ENCODE measurements around the gene EFR3B.
"Not testable (repeated sequence)": the region's sequence is repeated elsewhere in the genome, so short reads cannot be mapped to it uniquely, and the experiment has no call there.

The EFR3B gene, protein sequence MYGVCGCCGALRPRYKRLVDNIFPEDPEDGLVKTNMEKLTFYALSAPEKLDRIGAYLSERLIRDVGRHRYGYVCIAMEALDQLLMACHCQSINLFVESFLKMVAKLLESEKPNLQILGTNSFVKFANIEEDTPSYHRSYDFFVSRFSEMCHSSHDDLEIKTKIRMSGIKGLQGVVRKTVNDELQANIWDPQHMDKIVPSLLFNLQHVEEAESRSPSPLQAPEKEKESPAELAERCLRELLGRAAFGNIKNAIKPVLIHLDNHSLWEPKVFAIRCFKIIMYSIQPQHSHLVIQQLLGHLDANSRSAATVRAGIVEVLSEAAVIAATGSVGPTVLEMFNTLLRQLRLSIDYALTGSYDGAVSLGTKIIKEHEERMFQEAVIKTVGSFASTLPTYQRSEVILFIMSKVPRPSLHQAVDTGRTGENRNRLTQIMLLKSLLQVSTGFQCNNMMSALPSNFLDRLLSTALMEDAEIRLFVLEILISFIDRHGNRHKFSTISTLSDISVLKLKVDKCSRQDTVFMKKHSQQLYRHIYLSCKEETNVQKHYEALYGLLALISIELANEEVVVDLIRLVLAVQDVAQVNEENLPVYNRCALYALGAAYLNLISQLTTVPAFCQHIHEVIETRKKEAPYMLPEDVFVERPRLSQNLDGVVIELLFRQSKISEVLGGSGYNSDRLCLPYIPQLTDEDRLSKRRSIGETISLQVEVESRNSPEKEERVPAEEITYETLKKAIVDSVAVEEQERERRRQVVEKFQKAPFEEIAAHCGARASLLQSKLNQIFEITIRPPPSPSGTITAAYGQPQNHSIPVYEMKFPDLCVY

DNA sequence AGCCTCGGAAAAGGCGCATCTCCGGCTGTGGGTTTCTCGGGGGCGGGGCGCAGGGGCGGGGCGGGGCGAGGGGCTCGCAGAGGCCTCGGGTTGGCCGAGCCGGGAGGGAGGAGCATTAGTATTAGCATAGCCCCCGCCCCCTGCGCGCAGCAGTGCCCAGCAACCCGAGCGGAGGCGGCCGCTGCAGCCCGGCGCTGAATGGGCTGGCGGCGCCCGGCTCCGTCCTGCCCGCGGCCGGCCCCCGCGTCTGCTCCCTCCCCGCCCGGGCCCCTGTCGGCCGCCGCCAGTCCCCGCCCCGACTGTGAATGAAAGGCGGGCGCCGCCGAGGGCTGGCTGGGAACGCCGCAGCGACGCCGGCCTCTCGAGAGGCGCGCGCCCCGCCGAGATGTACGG is at the start of gene EFR3B:
Gene EFR3B, plus strand, starts transcription at position 149 of the 393 bp plus-strand sequence. Its CDS starts 237 bp downstream, at position 386.
- peak; percentile 97 to 99 (median 98) for DNase-seq

DNA sequence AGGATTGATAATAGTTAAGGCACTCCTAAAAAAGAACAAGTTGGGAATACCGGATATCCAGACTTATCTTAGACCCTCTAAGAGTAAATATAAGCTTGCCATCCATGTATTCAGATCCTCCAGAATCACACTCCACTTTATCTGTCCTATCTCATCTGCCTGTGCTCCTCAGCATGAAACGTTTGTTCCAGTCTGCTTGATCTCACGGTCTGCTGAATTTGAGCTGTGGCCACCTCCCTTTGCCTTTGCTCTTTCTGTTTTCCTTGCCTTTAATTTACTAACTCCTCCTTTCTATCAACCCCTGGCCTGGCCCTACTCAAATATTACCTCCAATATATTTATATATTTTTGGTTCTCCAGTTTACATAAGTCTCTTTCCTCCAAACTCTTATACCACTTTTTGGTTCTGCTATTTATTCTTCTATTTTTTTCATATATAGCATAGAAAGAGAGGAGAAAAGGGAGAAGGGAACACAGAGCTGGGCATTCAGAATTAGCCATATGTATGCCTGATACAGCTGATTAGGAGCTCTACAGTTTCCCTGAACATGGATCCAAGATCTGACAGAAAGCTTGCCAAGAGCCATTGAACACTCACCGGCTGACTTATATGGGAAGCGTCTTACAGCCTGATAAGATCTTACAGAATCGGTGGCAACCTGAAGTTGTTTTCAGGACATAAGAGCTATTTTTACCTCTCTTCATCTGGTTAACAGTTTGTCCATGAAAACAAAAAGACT is 48.3 kb upstream of the EFR3B start:
- DNase-seq: no peak

DNA sequence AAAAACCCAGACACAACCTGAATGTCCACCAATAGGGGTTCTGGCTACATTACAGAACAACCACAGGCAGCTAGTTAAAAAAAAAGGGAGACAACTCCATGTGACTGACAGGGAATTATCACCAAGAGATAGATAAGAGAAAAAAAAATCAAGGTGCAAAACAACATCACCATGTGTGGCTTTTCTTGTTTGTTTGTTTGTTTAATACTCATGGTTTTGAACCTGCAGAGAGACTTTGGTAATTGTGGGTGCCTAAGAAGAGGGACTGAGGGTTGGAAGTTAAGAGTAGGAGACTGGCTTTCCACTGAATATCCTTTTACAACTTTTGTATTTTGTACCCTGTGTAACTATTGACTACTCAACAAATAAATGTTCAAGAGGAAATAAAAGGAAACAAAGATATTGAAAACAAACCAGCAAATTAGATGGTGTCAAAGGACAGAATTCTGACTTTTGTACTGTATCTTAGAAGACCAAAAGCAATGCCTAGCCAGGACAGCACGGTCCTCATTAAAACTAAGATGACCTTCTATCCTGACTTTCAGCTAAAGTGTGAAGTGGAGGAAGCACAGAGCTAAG is 47.6 kb upstream of the EFR3B start:
- no peak for DNase-seq

DNA sequence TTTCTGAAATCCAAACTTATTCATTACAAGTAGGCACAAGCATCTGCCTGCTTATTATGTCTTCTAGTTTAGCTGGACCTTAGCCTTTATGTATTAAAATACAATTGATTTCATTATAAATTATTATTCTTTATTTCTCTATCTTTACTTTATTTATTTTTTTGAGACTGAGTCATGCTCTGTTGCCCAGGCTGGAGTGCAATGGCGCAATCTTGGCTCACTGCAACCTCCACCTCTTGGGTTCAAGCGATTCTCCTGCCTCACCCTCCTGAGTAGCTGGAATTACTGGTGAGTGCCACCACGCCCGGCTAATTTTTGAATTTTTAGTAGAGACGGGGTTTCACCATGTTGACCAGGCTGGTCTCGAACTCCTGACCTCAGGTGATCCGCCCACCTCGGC is 42.8 kb upstream of the EFR3B start:
- not testable (repeated sequence) for DNase-seq

DNA sequence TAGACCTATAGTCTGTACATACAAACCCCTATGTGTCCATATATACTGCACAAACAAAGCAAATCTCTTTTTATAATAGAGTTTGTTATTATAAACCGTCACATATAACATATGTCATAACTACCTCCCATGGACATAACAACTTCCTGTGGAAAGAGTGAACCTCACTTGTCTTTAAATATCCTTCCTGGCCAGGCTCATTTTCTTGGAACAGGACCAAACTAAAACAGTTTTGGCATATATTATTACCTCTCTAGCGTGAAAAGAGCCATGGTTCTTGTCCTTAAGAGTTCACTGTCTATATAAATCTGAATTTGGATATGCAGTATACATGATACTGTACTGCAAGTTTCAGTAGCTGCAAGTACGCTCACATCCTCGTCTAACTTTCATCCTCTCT is 41.8 kb upstream of the EFR3B start:
- no peak for DNase-seq

DNA sequence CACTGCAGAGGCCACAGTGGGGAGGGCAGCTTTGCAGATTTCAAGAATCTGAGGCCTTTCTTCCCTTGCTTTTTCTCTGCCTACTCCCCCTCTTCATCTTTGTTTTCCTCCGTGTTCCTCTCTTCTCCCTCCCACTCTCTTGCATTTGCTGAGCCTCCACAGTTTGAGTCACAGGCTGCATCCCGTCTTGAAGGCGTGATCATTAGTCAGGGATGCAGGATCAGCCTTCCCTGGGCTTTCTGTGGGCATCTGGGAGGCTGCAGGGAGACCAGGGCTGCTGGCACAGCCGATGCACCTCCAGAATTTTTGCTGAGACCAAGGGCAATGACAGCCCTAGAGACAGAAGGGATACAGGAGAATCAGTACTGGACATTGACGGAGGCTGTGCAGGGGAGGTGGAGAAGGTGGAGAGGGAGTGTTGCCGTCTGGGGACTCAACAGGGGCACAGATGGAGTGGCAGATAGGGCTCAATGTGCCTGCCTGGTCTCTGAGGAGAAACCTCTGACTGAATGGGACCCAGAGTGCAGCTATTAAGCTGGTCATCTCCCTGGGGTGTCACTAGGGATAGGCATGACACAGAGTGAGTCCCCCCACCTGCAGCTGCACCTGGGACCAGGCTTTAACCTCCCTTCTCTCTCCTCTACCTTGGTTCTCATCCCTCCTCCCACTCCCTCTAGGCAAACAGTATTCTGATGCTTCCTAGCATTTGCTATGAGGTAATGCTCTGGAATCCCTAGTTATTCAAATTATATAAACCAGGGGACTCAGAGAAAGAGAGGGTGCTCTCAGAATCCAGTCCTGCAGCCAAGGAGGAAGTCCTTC is 41.2 kb upstream of the EFR3B start:
- peak; percentile 8 to 42 (median 25) for DNase-seq

DNA sequence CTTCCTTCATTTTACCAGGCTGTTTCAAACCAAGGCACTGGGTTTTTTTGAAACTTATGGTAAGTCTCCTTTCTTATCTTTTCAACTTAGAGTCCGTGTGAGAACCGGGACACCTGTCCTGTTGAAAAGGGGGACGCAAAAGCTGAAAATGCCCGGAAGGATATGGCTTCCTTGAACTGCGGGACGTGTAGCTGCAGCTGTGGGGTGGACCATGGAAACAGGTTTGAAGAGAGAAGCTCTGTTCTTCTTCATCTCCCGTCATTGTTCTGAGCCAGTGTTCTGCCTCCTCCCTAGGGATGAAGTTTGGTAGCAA is 40.6 kb upstream of the EFR3B start:
- DNase-seq: no peak

DNA sequence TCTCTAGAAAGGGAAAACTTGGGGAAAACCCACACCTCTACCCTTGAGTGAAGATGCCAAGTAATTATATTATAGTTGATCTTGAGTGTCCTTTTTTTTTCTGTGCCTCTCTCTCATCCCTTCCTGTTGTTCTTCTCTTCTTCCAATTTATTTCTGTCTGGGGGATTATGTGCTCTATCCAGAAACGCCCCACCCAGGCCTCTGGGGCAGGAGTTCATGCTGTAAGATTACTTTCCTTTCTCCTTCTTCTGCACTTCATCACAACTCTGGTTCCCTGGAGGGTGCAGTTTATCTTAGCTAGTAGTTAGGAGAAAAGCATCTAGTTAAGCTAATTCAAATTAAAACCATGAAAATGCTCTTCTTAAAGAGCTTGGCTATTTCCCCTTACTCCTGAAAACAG is 39.8 kb upstream of the EFR3B start:
- DNase-seq: no peak

DNA sequence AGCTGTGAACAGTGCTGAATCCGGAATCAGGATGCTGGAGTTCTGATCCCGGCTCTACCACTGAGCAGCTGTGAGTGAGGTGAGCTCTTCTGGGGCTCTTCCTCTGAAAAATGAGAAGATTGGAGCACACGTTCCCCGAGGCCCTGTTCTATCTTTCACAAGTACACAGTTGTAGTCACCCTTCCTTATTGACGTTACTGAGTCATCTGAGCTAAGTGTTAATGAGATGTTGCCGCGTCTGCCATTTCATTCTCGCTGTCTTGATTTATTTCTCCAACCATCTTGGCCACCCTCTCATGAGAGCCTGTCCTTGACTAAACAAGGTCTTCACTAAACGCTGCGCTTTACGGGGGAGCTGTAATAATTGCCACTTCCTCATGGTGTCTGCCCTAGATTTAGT is 31.9 kb upstream of the EFR3B start:
- peak; percentile 24 to 52 (median 46) for DNase-seq

DNA sequence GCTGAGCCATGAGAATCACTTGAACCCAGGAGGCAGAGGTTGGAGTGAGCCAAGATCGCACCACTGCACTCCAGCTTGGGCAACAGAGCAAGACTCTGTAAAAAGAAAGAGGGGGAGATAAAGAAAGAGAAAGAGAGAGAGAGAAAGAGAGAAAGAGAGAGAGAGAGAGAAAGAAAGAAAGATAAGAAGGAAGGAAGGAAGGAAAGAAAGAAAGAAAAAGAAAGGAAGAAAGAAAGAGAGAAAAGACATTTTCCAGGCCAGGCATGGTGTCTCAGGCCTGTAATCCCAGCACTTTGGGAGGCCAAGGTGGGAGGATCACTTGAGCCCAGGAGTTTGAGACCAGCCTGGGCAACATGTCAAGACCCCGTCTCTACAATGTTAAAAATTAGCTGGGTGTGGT is 30.5 kb upstream of the EFR3B start:
- not testable (repeated sequence) for DNase-seq

DNA sequence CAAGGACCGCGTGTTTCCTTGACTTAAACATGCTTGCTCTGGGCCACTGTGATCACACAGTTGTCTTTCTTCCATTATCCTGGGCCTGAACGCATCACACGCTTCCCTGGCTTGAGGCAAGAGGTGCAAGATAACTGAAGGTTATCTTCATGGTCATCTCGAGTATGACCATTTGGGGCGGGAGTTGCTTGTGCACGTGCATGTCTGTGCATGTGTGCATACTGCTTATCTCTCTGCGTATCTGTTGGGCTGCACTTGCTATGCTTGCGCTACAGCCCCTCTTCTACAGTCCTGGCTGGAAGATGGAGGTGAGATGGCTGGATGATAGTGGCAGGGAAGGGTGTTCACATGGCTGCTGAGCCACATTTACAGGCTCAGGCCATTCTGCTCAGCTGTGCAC is 27.2 kb upstream of the EFR3B start:
- DNase-seq: no peak

DNA sequence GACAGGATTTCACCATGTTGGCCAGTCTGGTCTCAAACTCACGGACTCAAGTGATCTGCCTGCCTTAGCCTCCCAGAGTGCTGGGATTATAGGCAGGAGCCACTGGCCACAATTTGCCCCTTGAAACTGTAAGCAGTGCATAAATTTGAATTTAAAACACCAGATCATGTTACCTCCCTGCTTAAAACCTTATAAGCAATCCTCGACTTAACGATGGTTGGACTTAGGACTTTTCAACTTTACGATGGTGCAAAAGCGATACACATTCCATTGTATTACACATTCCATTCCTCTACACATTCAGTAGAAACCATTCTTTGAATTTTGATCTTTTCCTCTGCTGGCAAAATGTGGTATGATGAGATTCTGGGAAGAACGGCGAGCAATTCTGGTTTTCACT is 23.2 kb upstream of the EFR3B start:
- no peak for DNase-seq

DNA sequence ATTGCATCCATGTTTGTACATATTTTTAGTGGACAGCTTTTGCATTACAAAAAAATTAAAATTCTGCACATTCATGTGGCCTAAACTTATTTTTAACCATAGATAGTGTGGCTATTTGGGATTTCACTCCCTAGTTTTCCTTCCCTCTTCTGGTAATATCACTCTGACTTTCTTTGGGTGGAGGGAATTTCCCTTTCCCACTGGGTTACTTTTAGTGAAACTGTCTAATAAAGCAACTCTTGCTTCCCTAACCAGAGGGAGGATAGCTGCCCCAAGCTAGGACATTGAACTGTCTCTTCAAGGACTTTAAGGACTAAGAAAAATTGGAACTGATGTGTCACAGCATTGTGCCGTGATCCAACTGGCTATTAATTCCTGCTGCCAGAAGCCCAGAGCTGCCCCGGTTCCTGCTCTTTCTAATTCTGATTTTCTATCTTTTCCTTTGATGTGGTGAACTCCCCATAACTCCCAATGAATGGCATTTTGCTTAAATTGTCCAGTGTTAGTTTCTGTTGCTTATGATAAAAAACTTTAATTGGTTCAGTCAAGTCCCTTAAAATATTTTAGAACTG is 20.0 kb upstream of the EFR3B start:
- peak; percentile 59 to 63 (median 62) for DNase-seq

DNA sequence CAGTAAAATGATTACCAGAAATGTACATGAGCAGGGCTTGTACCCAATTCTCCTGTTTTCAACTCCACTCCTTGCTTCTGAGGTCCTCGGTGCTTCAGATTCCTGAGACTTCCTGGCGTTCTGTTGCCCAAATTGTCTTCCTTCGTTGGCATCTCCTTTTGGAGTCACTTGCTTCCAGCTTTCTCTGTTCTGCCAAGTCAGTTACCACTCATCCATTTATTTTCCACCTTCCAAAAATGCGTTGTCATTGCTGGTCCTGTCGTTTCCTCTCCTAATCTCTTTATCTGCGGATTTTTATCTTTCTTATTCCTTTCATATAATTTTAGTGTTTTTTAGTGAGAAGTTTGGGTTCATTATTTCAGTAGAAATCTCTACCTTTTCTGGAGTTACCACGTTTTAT is 18.5 kb upstream of the EFR3B start:
- DNase-seq: no peak

DNA sequence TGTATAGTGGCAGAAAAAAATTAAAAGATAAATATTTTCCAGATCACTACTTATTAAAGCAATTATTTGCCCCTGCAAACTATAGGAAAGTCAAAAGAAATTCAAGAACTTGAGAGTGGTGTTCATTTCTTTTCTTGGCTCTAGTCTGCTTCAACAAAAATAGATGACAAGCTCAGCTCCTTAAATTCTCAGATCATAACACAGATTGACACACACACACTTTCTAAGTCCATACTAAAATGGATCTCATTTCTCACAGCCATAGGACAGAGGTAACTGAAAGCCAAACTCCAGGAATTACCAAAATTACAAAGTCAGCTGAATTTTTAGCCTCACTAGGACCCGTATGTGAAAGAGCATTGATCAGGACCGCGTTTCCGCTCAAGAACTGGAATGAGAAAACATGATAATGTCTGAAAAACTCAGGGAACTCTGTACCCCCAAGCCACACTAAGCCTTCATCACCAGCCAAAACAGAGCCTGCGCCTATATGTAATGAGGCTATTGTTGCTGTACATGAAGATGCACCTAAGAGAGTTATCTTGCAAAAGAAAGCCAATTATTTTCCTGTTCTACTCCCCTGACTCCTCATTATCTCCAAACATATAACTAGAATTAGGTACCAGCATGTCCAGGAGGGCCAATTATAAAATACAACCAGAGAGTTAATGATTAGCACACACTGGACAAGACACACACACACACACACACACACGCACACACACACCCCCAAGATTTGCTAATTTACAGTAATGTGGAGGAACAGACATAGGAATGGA is 16.5 kb upstream of the EFR3B start:
- no peak for DNase-seq

DNA sequence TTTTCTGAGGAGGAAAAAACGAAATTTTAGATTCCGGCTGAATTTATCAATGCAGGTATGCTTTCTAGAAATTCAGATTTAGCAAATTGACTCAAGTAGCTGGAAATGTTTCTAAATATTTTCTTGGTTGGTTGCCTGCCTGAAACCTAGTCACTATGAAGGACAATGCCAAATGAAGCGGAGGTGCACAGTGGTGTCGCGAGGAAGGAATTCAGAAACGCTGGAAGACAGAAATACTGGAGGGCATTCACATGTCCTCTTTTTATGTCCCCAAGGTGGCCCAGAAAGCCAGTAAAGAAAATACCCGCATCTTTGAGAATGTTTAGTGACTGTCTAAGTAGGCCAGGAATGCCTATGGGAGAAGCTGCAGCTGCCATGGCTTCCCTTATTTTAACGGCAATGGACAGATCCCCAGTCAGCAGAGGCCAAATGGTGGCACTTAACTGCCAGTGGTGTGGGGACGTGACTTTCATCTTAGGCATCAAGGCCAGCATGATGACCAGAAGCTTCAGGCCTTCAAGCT is 15.8 kb upstream of the EFR3B start:
- no peak for DNase-seq

DNA sequence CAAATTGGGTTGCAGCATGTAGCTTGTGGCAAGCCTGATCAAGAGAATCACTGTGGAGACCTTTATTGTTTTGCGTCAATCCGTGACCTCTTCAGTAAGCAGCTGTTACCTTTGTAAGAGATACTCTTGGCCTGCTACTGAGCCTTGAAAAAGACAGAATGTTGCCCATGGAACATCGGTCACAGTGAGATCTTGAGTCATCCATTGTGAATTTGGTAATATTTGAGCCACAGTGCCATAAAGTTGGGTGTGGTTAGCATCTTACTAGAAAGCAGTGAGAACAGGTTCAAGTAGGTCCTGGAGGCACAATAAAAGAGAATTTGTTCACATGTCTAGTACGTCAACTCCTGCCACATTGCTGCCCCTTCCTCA is 12.7 kb upstream of the EFR3B start:
- DNase-seq: no peak

DNA sequence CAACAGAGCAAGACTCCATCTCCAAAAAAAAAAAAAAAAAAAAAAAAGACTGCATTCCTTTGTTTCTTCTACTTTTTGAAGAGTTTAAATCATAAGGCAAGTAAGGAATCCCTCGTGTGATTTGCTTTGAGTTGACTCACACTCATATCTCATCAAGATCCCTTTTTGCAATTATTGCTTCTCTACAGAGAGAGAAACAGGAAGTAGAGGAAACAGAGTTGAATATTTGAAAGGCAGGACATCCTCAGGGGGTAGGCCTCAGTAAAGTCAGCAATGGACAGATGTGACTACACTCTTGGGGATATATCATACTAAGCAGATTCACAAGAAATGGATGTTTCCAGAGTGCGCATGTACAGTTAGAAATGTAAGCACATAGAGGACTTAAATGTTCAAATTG is 11.2 kb upstream of the EFR3B start:
- DNase-seq: peak; percentile 63 to 88 (median 87)

DNA sequence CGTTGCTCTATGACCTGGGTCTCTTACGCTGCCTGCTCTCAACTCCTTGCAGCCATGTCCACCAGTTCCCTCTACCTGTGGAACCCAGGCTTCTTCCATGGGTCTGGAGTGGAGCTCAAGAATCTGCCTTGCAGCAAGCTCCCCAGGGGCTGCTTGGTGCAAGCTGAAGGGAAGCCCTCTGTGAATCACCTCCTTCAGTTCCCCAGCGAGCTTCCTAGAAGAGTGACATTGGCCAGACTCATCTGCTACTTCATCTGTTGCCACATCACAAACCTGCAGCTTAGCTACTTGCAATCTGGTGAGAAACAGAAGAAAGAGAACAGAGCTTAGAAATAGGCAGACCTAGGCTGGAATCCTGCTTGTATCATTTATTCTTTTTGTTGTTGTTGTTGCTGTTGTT is 9.8 kb upstream of the EFR3B start:
- peak; percentile 80 to 85 (median 85) for DNase-seq

DNA sequence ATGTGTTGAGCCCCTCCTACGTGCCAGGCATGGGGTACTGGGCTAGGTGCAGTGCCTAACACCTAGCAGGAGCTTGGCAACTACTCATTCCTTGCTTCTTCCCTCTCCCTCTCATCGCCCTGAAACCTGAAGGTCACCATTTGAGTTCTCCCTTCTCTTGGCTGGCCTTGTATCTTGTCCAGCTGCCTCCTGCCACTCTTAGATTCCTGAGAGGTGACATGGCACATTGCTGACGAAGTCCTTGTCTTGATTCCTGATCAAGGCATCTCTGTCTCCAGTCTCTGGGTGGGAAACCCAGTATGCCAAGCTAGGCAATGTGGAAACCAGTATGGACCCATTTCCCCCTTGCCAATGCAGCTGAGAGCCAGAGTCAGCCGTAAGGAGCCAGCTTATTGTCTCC is 9.0 kb upstream of the EFR3B start:
- DNase-seq: no peak

DNA sequence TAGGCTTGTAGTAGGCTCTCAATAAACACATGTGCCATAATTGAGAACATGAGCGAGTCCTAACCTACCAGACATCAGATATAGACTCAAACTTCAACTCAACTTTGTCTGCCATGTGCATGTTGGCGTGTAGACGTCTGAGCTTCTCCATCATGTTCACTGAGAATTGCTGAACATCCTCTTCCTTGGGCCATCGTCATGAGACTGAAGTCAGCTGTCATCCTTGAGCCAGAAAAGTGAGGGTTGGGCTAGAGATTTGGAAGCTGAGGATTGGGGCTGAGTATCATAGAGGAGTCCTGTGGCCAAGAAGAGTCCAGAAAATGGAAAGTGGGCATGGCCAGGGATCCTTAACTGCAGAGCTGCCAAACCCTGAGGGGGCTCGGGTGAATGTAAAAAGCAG is 7.8 kb upstream of the EFR3B start:
- no peak for DNase-seq
